LHCN-M2 (cell line): Measurements from ENCODE around the gene MKS1. TPM values are rescaled to one million over a fixed set of nuclear protein-coding genes. Genes with fewer than 3 reads are reported as not detected.

ENCODE experiments used
- DNase-seq: peaks from one replicate; pipeline ENCODE4 v3.0.0-alpha.2; 2012; ENCODE audit warnings: low read depth
- total RNA-seq: library from RNA; depleted of rRNA; stranded (reverse); fragments of >200 nt; gene quantifications from 2 replicates; pipeline ENCODE4 v1.2.3, GENCODE V29; 2014; rRNA removed

Gene MKS1
- total RNA-seq, 1 experiment from 2014 or later: 15.5 TPM

- no peak for DNase-seq
These were observed 52.4 kb downstream of the MKS1 start, which contains the start of gene OR4D2 for GRCh38 chr17:58166682-58167081. TSS of gene OR4D2 (plus strand) at chr17:58166982. CDS start at chr17:58169656, 2,674 bp downstream.

GRCh38 chr17:58165981-58166380 lies 53.1 kb downstream of the MKS1 start:
- no peak for DNase-seq

GRCh38 chr17:58161566-58161965 lies 57.5 kb downstream of the MKS1 start:
- peak; percentile 3 for DNase-seq

- no peak for DNase-seq
These were observed 60.9 kb downstream of the MKS1 start for GRCh38 chr17:58158181-58158580.

GRCh38 chr17:58156839-58157803 lies 61.9 kb downstream of the MKS1 start:
- DNase-seq: no peak

Other genes starting within 250 kb of the MKS1 start
- 60.3 and 65.2 TPM in 2 replicates for gene VEZF1, start 231.0 kb downstream of the MKS1 start, total RNA-seq
- 373 and 386 TPM in 2 replicates for gene SRSF1, start 212.0 kb downstream of the MKS1 start, total RNA-seq
- 9.6 and 11.8 TPM in 2 replicates for gene DYNLL2, start 135.8 kb downstream of the MKS1 start, total RNA-seq
- not detected in 2 replicates for gene OR4D1, start 70.9 kb downstream of the MKS1 start, total RNA-seq
- gene OR4D2, start 52.3 kb downstream of the MKS1 start, total RNA-seq: not detected in 2 replicates
- not detected in 2 replicates for gene EPX, start 26.5 kb downstream of the MKS1 start, total RNA-seq
- gene LPO, start 19.3 kb upstream of the MKS1 start, total RNA-seq: not detected in 2 replicates
- not detected in 2 replicates for gene MPO, start 61.7 kb upstream of the MKS1 start, total RNA-seq
- gene TSPOAP1, start 109.5 kb upstream of the MKS1 start, total RNA-seq: 0.06 and 0.11 TPM in 2 replicates
- 46.0 and 65.7 TPM in 2 replicates for gene SUPT4H1, start 132.9 kb upstream of the MKS1 start, total RNA-seq
- not detected in 2 replicates for gene RNF43, start 198.3 kb upstream of the MKS1 start, total RNA-seq